GM23338 (cell line): ENCODE results near the gene CNOT9. TPM values are rescaled to one million over a fixed set of nuclear protein-coding genes. Genes with fewer than 3 reads are reported as not detected.

ENCODE experiments used
- ATAC-seq: fragments of 200-7000 bp; cut with Tn5 transposase; 3 replicates; pipeline ENCODE4 v1.9.1; 2020
- DNase-seq: peaks from one replicate; pipeline ENCODE4 v3.0.0-alpha.2; 2015; ENCODE audit warnings: low spot score
- H2AFZ ChIP-seq: fragments of 200-600 bp; sonication (generic); 2 replicates; pipeline ENCODE4 v1.8.0; 2016; ENCODE audit warnings: antibody characterized with exemption, mild to moderate bottlenecking, moderate library complexity
- H3F3A ChIP-seq: fragments of 200-600 bp; sonication (generic); replicated peaks from 2 replicates; pipeline ENCODE4 v1.8.0; 2017; ENCODE audit warnings: antibody characterized with exemption, mixed run types, low read depth
- H3K27ac ChIP-seq: fragments of 200-600 bp; sonication (generic); 2 replicates; pipeline ENCODE4 v1.6.1; 2016; ENCODE audit warnings: low read depth
- H3K27me3 ChIP-seq: fragments of 200-600 bp; sonication (generic); 2 replicates; pipeline ENCODE4 v1.8.0; 2016; ENCODE audit warnings: mild to moderate bottlenecking, mixed run types, moderate library complexity; ENCODE audit not compliant: insufficient read depth
- H3K36me3 ChIP-seq: fragments of 200-600 bp; sonication (generic); 2 replicates; pipeline ENCODE4 v1.8.0; 2016; ENCODE audit warnings: mild to moderate bottlenecking; ENCODE audit not compliant: insufficient read depth
- H3K4me1 ChIP-seq: fragments of 200-600 bp; sonication (generic); 2 replicates; pipeline ENCODE4 v1.8.0; 2016; ENCODE audit warnings: mild to moderate bottlenecking, moderate library complexity; ENCODE audit not compliant: insufficient read depth
- H3K4me2 ChIP-seq: fragments of 200-600 bp; sonication (generic); 2 replicates; pipeline ENCODE4 v1.7.1; 2017; ENCODE audit warnings: mixed run types
- H3K4me3 ChIP-seq: fragments of 200-600 bp; sonication (generic); 2 replicates; pipeline ENCODE4 v1.6.1; 2016; ENCODE audit warnings: mixed run types
- H3K79me2 ChIP-seq: fragments of 200-600 bp; sonication (generic); replicated peaks from 2 replicates; pipeline ENCODE4 v1.8.0; 2017; ENCODE audit warnings: mild to moderate bottlenecking; ENCODE audit not compliant: insufficient read depth
- H3K9me2 ChIP-seq: fragments of 200-600 bp; sonication (generic); 2 replicates; pipeline ENCODE4 v1.8.0; 2017; ENCODE audit not compliant: insufficient read depth
- H4K20me1 ChIP-seq: fragments of 200-600 bp; sonication (generic); replicated peaks from 2 replicates; pipeline ENCODE4 v1.8.0; 2017; ENCODE audit warnings: mild to moderate bottlenecking; ENCODE audit not compliant: insufficient read depth
- H3K27ac Mint-ChIP-seq: 2 replicates; pipeline ENCODE4 v1.8.0; 2020; ENCODE audit warnings: inconsistent platforms, mild to moderate bottlenecking, moderate library complexity, mixed read lengths
- H3K27me3 Mint-ChIP-seq: 3 replicates; pipeline ENCODE4 v1.8.0; 2022; ENCODE audit warnings: low read depth, mild to moderate bottlenecking, moderate library complexity, mixed read lengths, inconsistent platforms; ENCODE audit not compliant: insufficient read depth, poor library complexity
- H3K36me3 Mint-ChIP-seq: 3 replicates; pipeline ENCODE4 v1.8.0; 2021; ENCODE audit warnings: low read depth, mild to moderate bottlenecking, inconsistent platforms, moderate library complexity, mixed read lengths
- H3K4me1 Mint-ChIP-seq: 3 replicates; pipeline ENCODE4 v1.8.0; 2020; ENCODE audit warnings: mild to moderate bottlenecking, inconsistent platforms, mixed read lengths
- H3K4me3 Mint-ChIP-seq: 3 replicates; pipeline ENCODE4 v1.8.0; 2021; ENCODE audit warnings: moderate library complexity, mild to moderate bottlenecking, inconsistent platforms, mixed read lengths
- H3K9me3 Mint-ChIP-seq: 3 replicates; pipeline ENCODE4 v1.8.0; 2020; ENCODE audit warnings: moderate library complexity, mild to moderate bottlenecking, inconsistent platforms, mixed read lengths
- CREB1 ChIP-seq: fragments of 250-450 bp; sonication (Bioruptor Pico); IDR thresholded peaks from 2 replicates; pipeline ENCODE4 v1.5.0; 2020; ENCODE audit warnings: low read depth, mild to moderate bottlenecking, moderate library complexity
- CTCF ChIP-seq, 2 experiments: fragments of 200-600 bp in 1 of 2; sonication (generic) in 1 of 2; conservative IDR thresholded peaks; 2 replicates each; pipeline versions ENCODE4 v1.5.1 to v1.6.1; 2016 to 2017; ENCODE audit warnings: antibody characterized with exemption in 2 of 2, low read depth in 2 of 2, mild to moderate bottlenecking in 2 of 2, moderate library complexity in 1 of 2
- ETS1 ChIP-seq: IDR thresholded peaks from 2 replicates; pipeline ENCODE4 v1.6.1; 2016; ENCODE audit warnings: antibody characterized with exemption
- EZH2 ChIP-seq: fragments of 200-600 bp; sonication (generic); IDR thresholded peaks from one replicate; pipeline ENCODE4 v1.8.0; 2017; ENCODE audit warnings: antibody characterized with exemption, mild to moderate bottlenecking, low read depth; ENCODE audit not compliant: unreplicated experiment
- EZH2phosphoT487 ChIP-seq: fragments of 200-600 bp; sonication (generic); IDR thresholded peaks from one replicate; pipeline ENCODE4 v1.8.1; 2018; ENCODE audit warnings: antibody characterized with exemption; ENCODE audit not compliant: unreplicated experiment
- JUNB ChIP-seq: IDR thresholded peaks from one replicate; pipeline ENCODE4 v1.6.1; 2016; ENCODE audit warnings: antibody characterized with exemption; ENCODE audit not compliant: unreplicated experiment
- NANOG ChIP-seq: IDR thresholded peaks from 2 replicates; pipeline ENCODE4 v1.6.1; 2016; ENCODE audit warnings: antibody characterized with exemption, borderline replicate concordance
- POLR2AphosphoS5 ChIP-seq: IDR thresholded peaks from 2 replicates; pipeline ENCODE4 v1.6.1; 2016; ENCODE audit warnings: antibody characterized with exemption, low read depth
- REST ChIP-seq: IDR thresholded peaks from one replicate; pipeline ENCODE4 v1.6.1; 2018; ENCODE audit warnings: antibody characterized with exemption; ENCODE audit not compliant: unreplicated experiment
- STAT1 ChIP-seq: IDR thresholded peaks from one replicate; pipeline ENCODE4 v1.6.1; 2016; ENCODE audit warnings: antibody characterized with exemption; ENCODE audit not compliant: unreplicated experiment
- ZNF114 ChIP-seq: fragments of 250-450 bp; sonication (Bioruptor Pico); IDR thresholded peaks from 2 replicates; pipeline ENCODE4 v1.5.0; 2020; ENCODE audit warnings: mild to moderate bottlenecking, moderate library complexity
- ZNF331 ChIP-seq: fragments of 250-450 bp; sonication (Bioruptor Pico); IDR thresholded peaks from 2 replicates; pipeline ENCODE4 v1.5.0; 2020; ENCODE audit warnings: low read depth, mild to moderate bottlenecking, moderate library complexity
- ZNF462 ChIP-seq: fragments of 250-450 bp; sonication (Bioruptor Pico); IDR thresholded peaks from 2 replicates; pipeline ENCODE4 v1.5.0; 2020; ENCODE audit warnings: mild to moderate bottlenecking, moderate library complexity
- polyA plus RNA-seq: library from polyadenylated mRNA; unstranded; fragments of >200 nt; fragmentation: Nextera tagmentation; extraction: Ambion mirVana; gene quantifications from 2 replicates; pipeline ENCODE4 v1.2.1, GENCODE V29; 2016
- total RNA-seq: library from RNA; depleted of rRNA; stranded (reverse); fragments of >200 nt; shearing (Covaris generic); gene quantifications from 2 replicates; pipeline ENCODE4 v1.2.3, GENCODE V29; 2014

Gene CNOT9
- total and polyA plus RNA-seq, 2 experiments from 2014 or later, result 55.3 to 132 TPM

GRCh38 chr2:218635719-218636118, 67.1 kb downstream of the CNOT9 start:
- no peak for TF ChIP-seq CREB1 (CRISPR knock-in tag)
- TF ChIP-seq EZH2phosphoT487, result no peak
- TF ChIP-seq EZH2, result no peak
- TF ChIP-seq JUNB, result no peak
- TF ChIP-seq ETS1, result no peak
- TF ChIP-seq REST, result no peak
- TF ChIP-seq POLR2AphosphoS5, result no peak
- no peak for TF ChIP-seq STAT1
- TF ChIP-seq ZNF114 (CRISPR knock-in tag), result no peak
- TF ChIP-seq CTCF (conservative IDR thresholded peaks at IDR 0.05; ENCODE audit: low read depth in 2 of 2), result no peak
- no peak for TF ChIP-seq ZNF331 (CRISPR knock-in tag)
- TF ChIP-seq ZNF462 (CRISPR knock-in tag), result no peak
- TF ChIP-seq NANOG, result no peak
- no peak overlapping the region for H3K4me3 Mint-ChIP-seq
- H3K4me1 ChIP-seq, result no peaks in the 10 kb centered on the region
- H3K9me3 Mint-ChIP-seq, result no peaks in the 10 kb centered on the region
- no peaks in the 10 kb centered on the region for H3K27me3 ChIP-seq
- H3K36me3 Mint-ChIP-seq, result peaks cover 54% of the 10 kb centered on the region
- H3K4me3 ChIP-seq, result no peak overlapping the region
- no peak overlapping the region; the same call in 1 of the 2 replicates for H3K27ac Mint-ChIP-seq
- no peaks in the 10 kb centered on the region; the same call in 1 of the 2 replicates for H3K9me2 ChIP-seq
- H3K27ac ChIP-seq, result no peak overlapping the region
- ATAC-seq (no peak), DNase-seq (no peak)
- peaks cover 3% of the 10 kb centered on the region for H3K27me3 Mint-ChIP-seq
- 0 out of 2 replicates have a peak, but pooled peaks cover 13% of the 10 kb centered on the region for H3K36me3 ChIP-seq
- H3K4me2 ChIP-seq, result no peak overlapping the region
- no peak overlapping the region for H2AFZ ChIP-seq
- no peaks in the 10 kb centered on the region for H3K4me1 Mint-ChIP-seq
- no peaks in the 10 kb centered on the region for H3K79me2 ChIP-seq
- H4K20me1 ChIP-seq, result no peaks in the 10 kb centered on the region; the same call in none of the 2 replicates
- no peaks in the 10 kb centered on the region for H3F3A ChIP-seq
